Left hindlimb (tissue), 1 donor: ENCODE data around the gene RFXANK.

ENCODE experiments used
- DNase-seq: peaks from one replicate; pipeline ENCODE4 v3.0.0-alpha.2; 2018

The RFXANK gene

DNA sequence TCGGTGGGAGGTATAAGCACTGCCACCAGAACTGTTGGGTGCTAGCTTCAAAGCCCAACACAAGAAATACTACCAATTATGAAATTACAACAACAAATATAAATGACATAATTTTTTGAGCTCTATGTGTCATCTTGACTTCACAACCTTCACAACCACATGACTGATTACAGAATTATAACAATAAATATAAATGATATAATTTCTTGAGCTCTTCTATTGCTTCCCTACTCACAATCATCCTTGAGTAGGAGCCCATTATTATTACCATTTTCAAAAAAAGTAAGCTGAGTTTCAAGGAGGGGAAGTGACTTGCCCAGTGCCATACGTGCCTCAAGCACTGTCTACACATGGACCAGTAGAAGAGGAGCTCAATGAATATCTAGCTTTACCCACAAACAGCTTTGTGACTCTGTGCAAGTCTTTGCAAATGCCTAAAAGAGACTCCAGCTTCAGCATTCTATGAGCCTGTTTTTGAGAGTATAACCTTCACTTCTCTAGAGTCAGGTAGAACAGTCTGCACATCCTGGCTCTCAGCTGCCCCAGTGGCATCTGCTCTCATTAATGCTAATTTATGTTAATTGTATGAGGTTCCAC lies 42.3 kb downstream of the RFXANK start:
- no peak for DNase-seq

DNA sequence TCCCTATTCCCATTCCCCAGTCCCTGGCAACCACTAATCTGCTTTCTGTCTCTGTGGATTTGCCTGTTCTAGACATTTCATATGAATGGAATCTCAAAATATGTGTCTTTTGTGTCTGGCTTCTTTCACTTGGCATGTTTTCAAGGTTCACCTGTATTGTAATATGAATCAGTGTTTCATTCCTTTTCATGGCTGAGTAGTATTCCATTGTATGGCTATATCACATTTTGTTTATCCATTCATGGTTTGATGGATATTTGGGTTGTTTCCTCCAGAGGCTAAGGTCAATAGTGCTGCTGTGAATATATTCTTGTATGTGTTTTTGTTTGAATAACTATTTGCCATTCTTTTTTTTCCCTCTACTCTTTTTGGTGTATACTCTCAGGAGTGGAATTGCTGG lies 44.1 kb downstream of the RFXANK start:
- DNase-seq = no peak

DNA sequence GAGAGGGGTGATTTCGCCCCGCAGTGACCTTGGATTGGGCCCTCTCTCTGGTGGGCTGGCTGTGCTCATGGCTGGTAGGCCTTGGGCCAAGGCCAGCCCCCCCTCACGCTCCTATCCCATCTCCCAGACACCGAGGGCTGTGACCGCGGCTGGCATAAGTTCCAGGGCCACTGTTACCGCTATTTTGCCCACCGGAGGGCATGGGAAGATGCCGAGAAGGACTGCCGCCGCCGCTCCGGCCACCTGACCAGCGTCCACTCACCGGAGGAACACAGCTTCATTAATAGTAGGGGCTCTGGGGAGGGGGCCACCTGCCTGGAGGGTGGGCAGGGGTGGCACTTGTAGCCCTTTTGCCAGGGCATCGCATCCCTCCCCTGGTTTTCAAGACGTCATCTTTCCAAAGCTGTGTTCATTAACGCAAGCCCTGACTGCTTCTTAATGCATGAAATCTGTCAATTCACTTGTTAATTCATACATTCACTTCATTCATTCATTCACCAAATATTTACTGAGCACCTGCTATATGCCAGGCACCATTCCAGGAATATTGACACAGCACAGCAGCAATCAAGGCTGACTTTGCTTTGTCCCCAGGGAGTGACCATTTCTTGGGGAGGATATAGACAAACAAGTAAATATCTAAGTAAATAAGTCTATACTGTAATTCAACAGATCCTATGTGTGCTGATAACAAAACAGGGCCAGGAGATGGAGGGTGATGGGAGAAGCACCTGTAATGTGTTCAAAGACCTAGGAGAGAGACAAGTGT lies 46.3 kb downstream of the RFXANK start:
- no peak for DNase-seq

DNA sequence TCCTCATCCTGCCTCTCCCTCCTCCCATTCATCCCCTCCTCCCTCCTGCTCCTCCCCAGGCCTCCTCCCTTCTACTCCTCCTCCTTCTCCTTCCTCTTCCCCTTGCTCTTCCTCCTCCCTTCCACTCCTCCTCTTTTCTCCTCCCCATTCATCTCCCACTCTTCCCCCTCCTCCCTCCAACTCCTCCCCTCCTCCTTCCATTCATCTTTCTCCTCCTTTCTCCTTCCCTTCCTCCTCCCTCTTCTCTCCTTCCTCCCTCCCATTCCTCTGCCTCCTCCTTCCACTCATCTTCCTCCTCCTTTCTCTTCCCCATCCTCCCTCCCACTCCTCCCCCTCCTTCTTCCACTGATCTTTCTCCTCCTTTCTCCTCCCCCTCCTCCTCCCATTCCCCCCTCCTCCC lies 47.6 kb downstream of the RFXANK start:
- no peak for DNase-seq

DNA sequence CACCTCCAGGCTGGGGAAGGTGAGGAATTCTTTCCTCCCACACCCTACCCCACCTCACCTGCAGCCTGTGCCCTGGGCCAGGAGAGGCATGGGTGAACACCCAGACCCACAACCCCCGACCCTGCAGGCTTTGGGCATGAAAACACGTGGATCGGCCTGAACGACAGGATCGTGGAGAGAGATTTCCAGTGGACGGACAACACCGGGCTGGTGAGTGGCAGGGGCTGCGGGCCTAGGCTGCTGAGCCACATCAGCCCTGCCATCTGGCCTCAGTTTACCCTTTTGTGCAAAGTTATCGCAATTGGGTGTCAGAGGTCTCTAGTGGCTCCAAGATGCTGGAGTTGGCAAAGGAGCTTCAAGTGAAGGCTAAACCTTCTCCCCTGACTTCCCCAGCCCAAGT lies 48.4 kb downstream of the RFXANK start:
- DNase-seq = no peak

DNA sequence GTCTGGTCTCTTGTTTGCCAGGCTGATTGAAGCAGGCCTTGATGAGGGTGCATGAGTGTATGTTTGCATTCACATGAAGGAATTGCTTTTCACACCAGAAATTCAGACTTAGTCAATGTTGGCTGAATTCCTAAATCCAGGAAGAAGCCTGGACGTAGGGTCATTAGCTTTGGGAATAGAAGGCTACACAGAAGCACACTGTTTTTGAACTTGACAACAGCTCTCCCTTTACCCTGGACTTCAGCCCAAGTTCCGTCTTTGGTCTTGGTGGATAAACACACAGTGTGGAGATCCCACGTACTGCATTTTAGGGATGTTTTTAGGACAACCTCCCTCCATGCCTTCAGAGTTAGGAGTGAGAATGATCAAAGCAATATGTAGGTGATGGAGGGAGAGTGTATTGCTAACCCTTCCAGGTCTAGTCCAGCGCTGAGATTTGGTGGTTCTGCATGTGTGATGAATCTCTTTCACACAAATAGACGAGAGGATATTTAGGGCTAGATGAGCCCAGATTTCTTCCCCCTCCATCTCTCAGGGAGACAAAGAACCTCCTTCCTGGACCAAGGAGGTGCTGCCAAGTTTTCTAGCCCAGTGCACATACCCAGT lies 58.2 kb downstream of the RFXANK start:
- DNase-seq = no peak
